NB4 (cell line): ENCODE results near the gene CDC14B.

ENCODE experiments used
- DNase-seq: peaks from one replicate; pipeline ENCODE4 v3.0.0; 2010; ENCODE audit warnings: low read depth
- H3K4me3 ChIP-seq: one replicate; pipeline ENCODE4 v1.5.1; 2011; ENCODE audit warnings: mild to moderate bottlenecking, low read depth, low read length, moderate library complexity
- CTCF ChIP-seq: IDR thresholded peaks from one replicate; pipeline ENCODE4 v1.5.1; 2012; ENCODE audit warnings: low read depth, low read length
- MAX ChIP-seq: IDR thresholded peaks from 2 replicates; pipeline ENCODE4 v1.6.1; 2011; ENCODE audit warnings: low read depth, low read length
- MYC ChIP-seq: IDR thresholded peaks from 2 replicates; pipeline ENCODE4 v1.6.1; 2011; ENCODE audit warnings: low read depth, low read length
- POLR2A ChIP-seq: IDR thresholded peaks from 2 replicates; pipeline ENCODE4 v1.6.1; 2011; ENCODE audit warnings: mild to moderate bottlenecking; ENCODE audit not compliant: insufficient read length; ENCODE audit errors: extremely low read depth

The CDC14B gene

GRCh38 chr9:96458226-96458625 is 161.4 kb downstream of the CDC14B start:
- no peak for TF ChIP-seq POLR2A
- no peak for TF ChIP-seq CTCF
- no peak overlapping the region for H3K4me3 ChIP-seq
- no peak for DNase-seq

- TF ChIP-seq POLR2A = no peak
- no peak for TF ChIP-seq MAX
- no peak for TF ChIP-seq MYC
- no peak for TF ChIP-seq CTCF
Observed at GRCh38 chr9:96457266-96457665, 162.4 kb downstream of the CDC14B start.

GRCh38 chr9:96453625-96454024 is 166.0 kb downstream of the CDC14B start:
- TF ChIP-seq POLR2A = no peak
- no peak for TF ChIP-seq MAX
- no peak for TF ChIP-seq MYC
- no peak for TF ChIP-seq CTCF
- no peak overlapping the region for H3K4me3 ChIP-seq
- no peak for DNase-seq

More at GRCh38 chr9:96457266-96457665, 162.4 kb downstream of the CDC14B start:
- DNase-seq = no peak
- no peak overlapping the region for H3K4me3 ChIP-seq

- no peak for TF ChIP-seq CTCF
- no peak for TF ChIP-seq MAX
- TF ChIP-seq MYC = no peak
- TF ChIP-seq POLR2A = no peak
- H3K4me3 ChIP-seq = peak overlapping the region; percentile 49
- DNase-seq = peak; percentile 24
Observed at GRCh38 chr9:96450613-96451528, 168.8 kb downstream of the CDC14B start.
